ENCODE results near the gene JSRP1.
"Not testable (repeated sequence)": the region's sequence is repeated elsewhere in the genome, so short reads cannot be mapped to it uniquely, and the experiment has no call there.

JSRP1 gene

GRCh38 chr19:2282062-2282861 is 26.0 kb upstream of the JSRP1 start, which contains the start of gene PEAK3:
Gene PEAK3 (minus strand): TSS chr19:2282175. CDS start chr19:2280931, 1,244 bp downstream.
- DNase-seq (ENCODE audit: low spot score): no peak

- not testable (repeated sequence) for DNase-seq (ENCODE audit: low spot score)
These were observed 25.2 kb upstream of the JSRP1 start for GRCh38 chr19:2281265-2282061.

DNA sequence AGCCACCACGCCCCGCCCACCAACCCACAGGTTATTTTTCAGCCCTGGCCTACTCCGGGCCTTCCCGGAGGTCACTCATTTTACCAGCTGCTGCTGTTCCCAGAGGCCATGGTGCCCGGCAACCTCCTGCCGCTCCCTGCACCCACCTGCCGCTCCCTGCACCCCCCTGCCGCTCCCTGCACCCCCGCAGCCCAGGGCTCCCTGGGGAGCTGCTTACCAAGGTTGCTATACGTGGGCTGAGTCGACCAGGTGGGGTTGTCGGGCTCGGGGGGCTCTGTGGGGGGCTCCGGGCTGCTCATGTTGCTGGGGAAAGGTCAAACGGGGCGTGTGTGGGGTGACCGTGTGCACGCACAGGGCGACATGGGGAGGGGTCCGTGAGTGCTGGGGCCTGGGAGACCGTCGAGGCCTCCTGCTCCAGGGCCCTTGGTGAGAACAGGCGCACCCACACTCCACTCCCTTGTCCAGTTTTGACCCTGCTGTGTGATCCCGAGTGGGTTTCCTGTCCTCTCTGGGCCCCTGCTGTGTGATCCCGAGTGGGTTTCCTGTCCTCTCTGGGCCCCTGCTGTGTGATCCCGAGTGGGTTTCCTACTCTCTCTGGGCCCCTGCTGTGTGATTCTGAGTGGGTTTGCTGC is 24.5 kb upstream of the JSRP1 start:
- no peak for DNase-seq (ENCODE audit: low spot score)

DNA sequence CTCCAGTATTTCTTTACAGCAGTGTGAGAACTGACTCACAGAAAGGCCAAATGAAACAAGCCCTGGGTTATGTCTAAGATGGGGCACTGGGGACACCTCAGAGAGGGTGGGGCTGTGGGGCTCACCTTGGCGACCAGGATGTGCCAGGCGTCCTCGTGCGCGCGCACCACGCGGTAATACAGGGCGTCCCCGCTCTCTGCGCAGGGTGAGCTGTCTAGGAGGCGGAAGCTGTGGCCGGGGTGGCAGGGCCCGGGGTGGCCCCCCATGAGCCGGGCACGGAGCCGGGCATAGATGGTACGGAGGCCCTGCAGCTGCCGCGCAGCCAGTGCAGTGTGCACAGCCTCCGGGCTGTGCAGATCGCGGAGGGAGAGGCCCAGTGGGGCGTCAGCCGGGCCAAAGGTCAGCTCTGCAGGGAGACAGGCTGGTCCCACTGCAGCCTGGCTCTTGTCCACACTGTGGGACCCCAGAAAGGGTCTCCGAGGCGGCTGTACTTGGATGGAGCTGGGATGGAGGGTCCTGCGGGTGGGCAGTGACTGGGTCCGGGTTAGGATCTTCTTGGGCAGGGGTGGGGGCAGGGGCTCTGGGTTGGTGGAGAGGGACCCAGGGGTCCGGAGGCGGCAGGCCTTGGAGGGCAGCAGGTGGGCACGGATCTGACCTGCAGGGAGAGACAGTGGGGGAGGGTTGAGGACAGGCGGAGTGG is 22.4 kb upstream of the JSRP1 start:
- DNase-seq (ENCODE audit: low spot score): no peak

- no peak for DNase-seq (ENCODE audit: low spot score)
These were observed 20.9 kb upstream of the JSRP1 start for GRCh38 chr19:2277138-2277537.

DNA sequence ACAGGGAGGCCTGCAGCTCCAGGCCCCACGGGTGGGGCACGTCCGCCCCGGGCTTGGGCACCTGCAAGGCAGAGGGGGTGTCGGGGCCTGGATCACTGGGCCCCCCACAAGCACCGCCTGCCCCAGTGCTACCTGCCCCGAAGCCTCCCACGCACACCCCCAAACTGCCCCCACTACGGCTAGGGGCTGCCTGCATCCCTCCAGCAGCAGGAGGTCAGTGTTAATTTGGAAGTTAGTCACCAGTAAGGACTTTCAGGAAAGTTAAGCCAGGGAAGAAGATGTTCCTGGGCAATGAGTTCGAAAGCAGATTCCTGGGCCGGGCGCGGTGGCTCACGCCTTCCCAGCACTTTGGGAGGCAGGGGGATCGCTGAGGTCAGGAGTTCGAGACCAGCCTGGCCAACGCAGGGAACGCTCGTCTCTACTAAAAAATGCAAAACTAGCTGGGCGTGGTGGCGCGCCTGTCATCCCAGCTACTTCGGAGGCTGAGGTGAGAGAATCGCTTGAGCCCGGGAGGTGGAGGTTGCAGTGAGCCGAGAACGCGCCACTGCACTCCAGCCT is 20.3 kb upstream of the JSRP1 start:
- DNase-seq (ENCODE audit: low spot score): no peak

GRCh38 chr19:2275588-2276428 is 19.6 kb upstream of the JSRP1 start:
- no peak for DNase-seq (ENCODE audit: low spot score)

DNA sequence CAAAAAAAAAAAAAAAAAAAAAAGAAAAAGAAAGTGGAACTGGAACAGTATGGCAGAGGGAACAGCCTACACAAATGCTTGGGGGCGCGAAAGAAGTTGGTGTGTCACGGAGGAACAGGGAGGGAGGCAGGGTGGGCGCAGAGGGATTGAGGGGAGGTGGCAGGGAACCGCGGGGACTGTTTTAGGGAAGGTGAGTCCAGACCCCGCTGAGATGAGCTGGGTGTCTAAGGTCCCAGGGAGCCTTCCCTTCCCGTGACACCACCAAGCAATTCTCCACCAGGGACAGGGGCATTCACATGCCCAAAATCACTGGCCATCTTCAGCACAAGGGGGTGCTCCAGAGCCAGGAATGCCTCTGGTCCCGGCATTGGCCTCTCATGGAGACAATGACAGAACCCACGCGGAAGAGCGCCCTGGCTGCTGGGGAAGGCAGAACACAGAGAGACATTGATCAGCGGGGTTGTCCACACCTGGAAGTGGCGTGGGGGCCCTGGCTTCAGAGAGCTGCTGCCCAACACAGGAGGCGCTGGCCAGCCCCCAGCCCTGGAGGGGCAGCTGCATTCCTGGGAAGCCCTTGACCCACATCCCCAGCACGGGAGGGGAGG is 18.8 kb upstream of the JSRP1 start:
- peak; percentile 72 for DNase-seq (ENCODE audit: low spot score)

DNA sequence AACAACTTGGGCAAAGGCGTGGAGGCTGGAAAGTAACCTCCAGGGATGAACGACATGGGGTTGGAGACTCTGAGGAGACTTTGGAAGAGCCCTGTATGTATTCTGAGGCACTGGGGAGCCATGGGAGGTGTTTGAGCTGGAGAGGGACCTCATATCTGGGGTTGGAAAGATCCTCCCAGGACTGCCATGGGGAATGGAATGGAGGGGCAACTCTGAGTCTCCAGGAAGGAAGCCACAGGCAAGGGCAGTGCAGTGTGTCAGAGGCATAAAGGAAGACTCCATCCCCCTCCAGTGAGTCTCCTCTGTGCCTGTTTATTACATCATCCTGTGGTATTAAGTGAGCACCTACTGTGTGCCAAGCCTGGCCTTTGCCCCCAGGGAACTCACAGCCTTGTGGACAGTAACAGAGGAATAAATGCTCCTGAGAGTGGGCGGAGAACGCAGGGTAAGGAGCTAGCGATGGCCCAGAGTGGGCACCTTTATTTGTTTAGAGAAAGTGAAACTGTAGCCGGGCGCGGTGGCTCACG is 18.0 kb upstream of the JSRP1 start:
- no peak for DNase-seq (ENCODE audit: low spot score)

DNA sequence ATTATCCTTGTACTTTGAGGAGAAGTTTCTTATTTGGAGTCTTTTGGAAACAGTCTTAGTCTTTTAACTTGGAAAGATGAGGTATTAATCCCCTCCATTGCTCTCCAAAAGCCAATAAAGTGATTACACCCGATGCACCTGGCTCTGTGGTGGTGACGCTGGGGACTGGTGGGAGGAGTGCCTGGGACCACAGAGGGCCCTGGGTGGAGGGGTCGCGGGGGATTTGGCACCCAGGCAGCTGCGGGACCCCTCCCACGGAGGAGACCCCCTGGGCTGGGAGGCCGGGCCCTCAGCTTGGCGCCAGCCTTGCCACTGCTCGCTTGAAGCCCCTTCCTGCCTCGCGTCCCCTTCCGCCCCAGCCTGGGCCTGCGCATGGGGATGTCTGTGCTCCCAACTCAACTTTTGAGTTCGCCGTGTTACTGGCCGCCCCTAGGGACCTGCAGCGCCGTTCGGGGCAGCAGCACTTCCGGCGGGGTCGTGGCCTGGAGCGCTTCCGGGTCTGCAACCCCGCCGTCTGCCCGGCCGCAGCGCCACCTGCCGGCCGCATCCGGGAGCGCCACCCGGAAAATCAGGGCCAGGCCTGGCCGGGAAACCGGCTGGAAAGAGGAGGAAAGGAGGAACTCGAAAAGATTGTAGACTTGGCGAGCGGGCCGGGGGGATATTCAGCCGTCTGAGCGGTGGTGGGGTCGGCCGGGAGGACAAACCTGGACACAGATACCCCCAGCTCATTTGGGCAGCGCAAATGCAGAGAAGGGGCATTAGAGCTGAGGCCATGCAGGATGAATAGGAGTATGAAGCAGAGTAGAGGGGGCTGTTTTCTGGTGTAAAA is 17.4 kb upstream of the JSRP1 start:
- peak; percentile 89 for DNase-seq (ENCODE audit: low spot score)

DNA sequence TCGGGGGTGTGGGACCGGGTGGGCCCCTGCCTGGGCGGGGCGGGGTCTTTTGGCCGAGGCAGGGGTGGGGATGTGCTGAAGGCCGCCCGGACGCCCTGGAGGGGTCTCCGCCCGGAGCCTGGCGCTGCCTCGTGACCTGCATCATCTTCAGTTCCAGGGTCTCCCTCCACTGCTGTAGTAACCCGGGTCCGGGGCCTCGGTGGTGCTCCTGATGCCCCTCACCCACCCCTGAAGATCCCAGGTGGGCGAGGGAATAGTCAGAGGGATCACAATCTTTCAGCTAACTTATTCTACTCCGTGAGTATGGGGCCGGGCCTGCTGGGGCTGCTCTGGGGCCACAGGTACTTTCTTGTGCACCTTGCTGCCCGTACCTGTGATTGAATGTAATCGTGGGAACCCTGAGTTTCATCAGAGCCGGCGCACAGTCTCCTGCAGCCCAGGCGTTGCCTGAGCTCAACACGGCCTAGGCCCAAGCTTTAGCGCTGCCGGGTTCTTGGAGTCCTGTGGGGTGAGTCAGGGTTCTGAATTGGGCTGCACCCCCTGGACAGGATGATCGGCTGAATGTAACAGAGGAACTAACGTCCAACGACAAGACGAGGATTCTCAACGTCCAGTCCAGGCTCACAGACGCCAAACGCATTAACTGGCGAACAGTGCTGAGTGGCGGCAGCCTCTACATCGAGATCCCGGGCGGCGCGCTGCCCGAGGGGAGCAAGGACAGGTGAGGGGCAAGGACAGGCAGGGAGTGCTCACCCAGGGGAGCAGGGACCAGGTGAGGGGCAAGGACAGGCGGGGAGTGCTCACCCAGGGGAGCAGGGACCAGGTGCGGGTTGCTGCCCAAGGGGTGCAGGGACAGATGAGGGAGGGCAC is 15.3 kb upstream of the JSRP1 start:
- DNase-seq (ENCODE audit: low spot score): no peak

DNA sequence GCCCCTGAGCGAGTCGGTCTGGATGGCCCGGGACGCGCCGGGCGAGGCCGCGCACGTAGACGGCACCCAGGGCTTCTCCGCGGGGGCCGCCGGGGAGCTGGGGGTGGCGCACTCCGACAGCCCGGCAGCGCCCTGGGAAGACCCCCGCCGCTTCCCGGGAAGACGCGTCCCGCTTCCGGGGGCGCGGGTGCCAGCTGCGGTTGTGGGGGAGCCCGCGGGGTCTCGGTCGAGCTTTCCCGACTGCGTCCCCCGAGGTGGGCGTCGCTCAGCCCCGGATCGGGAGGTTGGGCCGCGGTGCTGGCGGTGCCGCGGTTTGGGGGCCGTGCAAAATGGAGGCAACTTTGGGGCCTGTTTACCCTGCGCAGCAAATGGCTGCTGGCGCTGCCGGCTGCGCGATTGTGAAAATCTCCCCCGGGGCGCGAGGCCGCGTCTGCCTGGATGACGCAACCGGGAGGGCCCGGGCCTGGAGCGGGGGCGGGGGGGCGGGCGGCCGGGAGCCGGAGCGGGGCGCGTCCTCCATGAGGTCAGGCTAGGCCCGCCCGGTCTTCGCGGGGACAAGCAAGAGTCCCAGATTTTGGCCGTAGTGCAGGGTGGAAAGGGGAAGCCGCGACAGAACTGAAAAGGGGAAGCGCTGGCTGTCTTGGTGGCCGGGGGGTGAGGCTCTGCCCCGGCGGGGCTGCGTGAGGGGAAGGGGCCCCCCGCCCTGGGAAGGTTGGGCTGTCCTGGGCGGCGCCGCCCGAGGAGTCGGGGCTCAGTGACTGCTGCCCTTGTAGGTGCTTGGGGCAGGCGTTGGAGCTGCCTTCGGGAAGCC is 14.4 kb upstream of the JSRP1 start:
- peak; percentile 66 for DNase-seq (ENCODE audit: low spot score)

DNA sequence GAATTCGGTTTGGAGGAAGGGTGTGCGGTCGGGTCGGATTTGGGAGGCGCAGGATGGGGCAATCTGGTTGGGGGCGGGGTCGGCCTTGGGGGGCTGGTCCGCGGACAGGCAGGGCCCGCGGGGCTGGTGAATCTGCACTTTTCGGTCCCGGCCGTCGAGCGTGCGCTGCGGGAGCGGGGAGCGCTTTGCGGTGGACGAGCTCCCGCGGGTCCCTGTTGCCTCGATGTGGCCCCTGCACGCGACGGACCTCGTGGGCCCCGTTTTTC is 13.9 kb upstream of the JSRP1 start:
- no peak for DNase-seq (ENCODE audit: low spot score)

DNA sequence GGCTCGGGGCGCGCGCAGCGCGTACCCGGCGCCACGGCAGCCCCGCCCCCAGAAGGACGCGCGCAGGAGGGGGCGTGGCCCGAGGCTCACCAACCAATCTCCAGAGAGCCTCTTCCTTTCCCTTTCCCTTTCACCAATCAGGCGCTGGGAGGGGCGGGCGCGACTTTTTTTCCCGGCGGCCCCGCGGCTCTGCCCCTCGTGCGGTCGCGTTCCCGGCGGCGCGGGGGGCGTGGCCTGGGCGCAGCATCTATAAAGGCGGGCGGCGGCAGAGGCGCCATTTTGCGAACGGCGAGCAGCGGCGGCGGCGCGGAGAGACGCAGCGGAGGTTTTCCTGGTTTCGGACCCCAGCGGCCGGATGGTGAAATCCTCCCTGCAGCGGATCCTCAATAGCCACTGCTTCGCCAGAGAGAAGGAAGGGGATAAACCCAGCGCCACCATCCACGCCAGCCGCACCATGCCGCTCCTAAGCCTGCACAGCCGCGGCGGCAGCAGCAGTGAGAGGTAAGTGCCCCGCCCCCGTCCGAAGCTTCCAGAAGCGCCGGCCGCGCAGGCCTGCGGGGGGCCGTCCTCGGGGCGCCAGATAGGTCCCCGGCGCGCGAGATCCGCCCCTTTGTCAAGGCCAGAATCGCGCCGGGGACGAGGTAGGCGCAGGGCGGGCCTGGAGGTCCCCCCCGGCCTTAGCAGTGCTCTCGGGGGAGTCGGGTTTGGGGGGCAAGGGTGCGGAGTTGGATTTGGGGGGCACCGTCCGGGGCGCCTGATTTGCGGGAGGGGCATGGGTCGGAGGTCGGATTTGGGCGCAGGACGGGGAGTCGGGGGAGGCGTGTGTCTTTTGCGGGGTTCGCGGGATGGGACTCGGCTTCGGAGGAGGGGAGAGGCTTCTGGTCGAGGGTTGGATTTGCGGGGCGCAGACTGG is 13.3 kb upstream of the JSRP1 start:
- peak; percentile 100 for DNase-seq (ENCODE audit: low spot score)

DNA sequence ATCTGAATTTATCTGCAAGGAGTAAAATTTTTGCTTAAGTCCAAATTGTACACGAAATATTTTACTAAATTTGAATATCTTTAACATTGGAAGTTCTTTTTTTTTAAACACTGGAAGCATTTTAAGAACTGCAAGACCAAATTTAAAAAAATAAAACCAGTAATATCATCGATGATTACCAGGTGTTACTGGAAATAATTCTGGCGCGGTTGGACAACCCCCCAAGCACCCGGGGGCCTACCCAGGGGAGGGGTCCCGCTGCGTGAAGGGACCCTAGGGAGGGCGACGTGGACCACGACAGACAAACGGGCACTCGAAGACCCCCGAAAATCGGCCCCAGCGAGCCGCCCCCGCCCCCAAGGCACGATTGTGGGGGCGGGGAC is 12.6 kb upstream of the JSRP1 start:
- DNase-seq (ENCODE audit: low spot score): no peak

- no peak for DNase-seq (ENCODE audit: low spot score)
These were observed 12.2 kb upstream of the JSRP1 start for GRCh38 chr19:2268480-2268830.
